ENCODE measurements around the gene RNF113A. TPM values are rescaled to one million over a fixed set of nuclear protein-coding genes. Genes with fewer than 3 reads are reported as not detected.
A peak's percentile ranks its signal among the peaks of the same experiment; 100 is the strongest.

RNF113A gene
- total RNA-seq: 10 to 100 TPM; 13.9 to 22.2 (median 18.6) TPM

- WGBS: 52% methylated on average over 47 of the region's 62 CpGs
- Histone ChIP-seq H3K27me3 (no peaks in the 10 kb centered on the region), H3K27ac (peak within 1 kb of the TSS; percentile 95), H3K4me1 (peaks cover 7% of the 10 kb centered on the region), H3K4me3 (peak within 1 kb of the TSS; percentile 61), H3K9me3 (no peaks in the 10 kb centered on the region), H3K36me3 (peaks cover 3% of the 10 kb centered on the region)
- DNase-seq (ENCODE audit: low spot score in 2 of 2): peak; percentile 86 to 87
- TF ChIP-seq EP300 (IDR thresholded peaks at IDR 0.05) (no peak), POLR2A (IDR thresholded peaks at IDR 0.05) (peak; percentile 12 to 59), POLR2AphosphoS5 (IDR thresholded peaks at IDR 0.05) (peak in 2 of 3 donors; percentile 41 to 51), CTCF (IDR thresholded peaks at IDR 0.05) (no peak)
Observed at GRCh38 chrX:119871599-119872395, at the start of gene RNF113A, which contains the start of gene NDUFA1. Gene RNF113A (minus strand): TSS chrX:119871733. CDS start chrX:119871613, 120 bp downstream. Gene NDUFA1 (plus strand): TSS chrX:119871832. CDS start chrX:119871912, 80 bp downstream.

- TF ChIP-seq CTCF (IDR thresholded peaks at IDR 0.05) (no peak), POLR2A (IDR thresholded peaks at IDR 0.05) (no peak), EP300 (IDR thresholded peaks at IDR 0.05) (no peak), POLR2AphosphoS5 (IDR thresholded peaks at IDR 0.05) (no peak)
- no peak for DNase-seq (ENCODE audit: low spot score in 2 of 2)
- H3K4me1 ChIP-seq: no peaks in the 10 kb centered on the region
- no peak overlapping the region for H3K4me3 ChIP-seq
- H3K27ac ChIP-seq: no peak overlapping the region
- no peaks in the 10 kb centered on the region for H3K36me3 ChIP-seq
- H3K9me3 ChIP-seq: no peaks in the 10 kb centered on the region
- 84% methylated on average over 5 of the region's 5 CpGs for WGBS
- H3K27me3 ChIP-seq: no peaks in the 10 kb centered on the region
Observed at GRCh38 chrX:119919835-119920585, 48.5 kb upstream of the RNF113A start.

- Histone ChIP-seq H3K27ac (no peak overlapping the region), H3K4me1 (no peaks in the 10 kb centered on the region), H3K36me3 (no peaks in the 10 kb centered on the region), H3K9me3 (no peaks in the 10 kb centered on the region), H3K4me3 (no peak overlapping the region), H3K27me3 (no peaks in the 10 kb centered on the region)
- no peak for DNase-seq (ENCODE audit: low spot score in 2 of 2)
- TF ChIP-seq EP300 (IDR thresholded peaks at IDR 0.05): no peak
- no peak for TF ChIP-seq POLR2AphosphoS5 (IDR thresholded peaks at IDR 0.05)
- no peak for TF ChIP-seq CTCF (IDR thresholded peaks at IDR 0.05)
- no peak for TF ChIP-seq POLR2A (IDR thresholded peaks at IDR 0.05)
- WGBS: 91% methylated on average over 2 of the region's 2 CpGs
Observed at GRCh38 chrX:119917877-119918276, 46.3 kb upstream of the RNF113A start.

- H3K27ac ChIP-seq: no peak overlapping the region
- no peak overlapping the region for H3K4me3 ChIP-seq
- TF ChIP-seq POLR2AphosphoS5 (IDR thresholded peaks at IDR 0.05) (no peak), EP300 (IDR thresholded peaks at IDR 0.05) (no peak), CTCF (IDR thresholded peaks at IDR 0.05) (no peak), POLR2A (IDR thresholded peaks at IDR 0.05) (no peak)
- DNase-seq (ENCODE audit: low spot score in 2 of 2): no peak
- 79% methylated on average over 5 of the region's 5 CpGs for WGBS
- no peaks in the 10 kb centered on the region for H3K27me3 ChIP-seq
- H3K9me3 ChIP-seq: no peaks in the 10 kb centered on the region
- H3K36me3 ChIP-seq: no peaks in the 10 kb centered on the region
- H3K4me1 ChIP-seq: no peaks in the 10 kb centered on the region
Observed at GRCh38 chrX:119916310-119916709, 44.8 kb upstream of the RNF113A start.

DNA sequence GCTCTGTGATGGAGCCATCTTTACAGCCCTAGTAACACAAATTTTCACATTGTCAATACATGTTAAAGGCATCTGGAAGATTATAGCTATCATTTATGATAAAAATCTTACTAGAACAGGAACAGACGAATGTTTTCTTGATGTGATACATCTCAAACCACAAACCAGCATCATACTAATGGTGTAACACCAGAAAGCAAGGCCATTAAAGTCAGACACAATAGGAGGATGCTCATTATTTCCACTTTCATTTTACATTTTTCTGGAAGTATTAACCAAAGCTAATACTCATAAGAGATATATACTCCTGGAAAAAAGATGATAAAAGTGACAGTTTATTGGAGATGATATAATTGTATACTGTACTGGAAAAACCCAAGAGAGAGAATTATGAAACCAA is 29.4 kb upstream of the RNF113A start:
- Histone ChIP-seq H3K4me3 (no peak overlapping the region), H3K27ac (no peak overlapping the region), H3K9me3 (no peaks in the 10 kb centered on the region), H3K27me3 (no peaks in the 10 kb centered on the region), H3K4me1 (no peaks in the 10 kb centered on the region), H3K36me3 (no peaks in the 10 kb centered on the region)
- no peak for TF ChIP-seq POLR2A (IDR thresholded peaks at IDR 0.05)
- no peak for TF ChIP-seq EP300 (IDR thresholded peaks at IDR 0.05)
- no peak for TF ChIP-seq CTCF (IDR thresholded peaks at IDR 0.05)
- TF ChIP-seq POLR2AphosphoS5 (IDR thresholded peaks at IDR 0.05): no peak
- no peak for DNase-seq (ENCODE audit: low spot score in 2 of 2)
- WGBS: 58% methylated on average over 1 of the region's 1 CpG
